Measurements from ENCODE around the gene GJC3.
"Not testable (repeated sequence)": the region's sequence is repeated elsewhere in the genome, so short reads cannot be mapped to it uniquely, and the experiment has no call there.

GJC3 gene, protein sequence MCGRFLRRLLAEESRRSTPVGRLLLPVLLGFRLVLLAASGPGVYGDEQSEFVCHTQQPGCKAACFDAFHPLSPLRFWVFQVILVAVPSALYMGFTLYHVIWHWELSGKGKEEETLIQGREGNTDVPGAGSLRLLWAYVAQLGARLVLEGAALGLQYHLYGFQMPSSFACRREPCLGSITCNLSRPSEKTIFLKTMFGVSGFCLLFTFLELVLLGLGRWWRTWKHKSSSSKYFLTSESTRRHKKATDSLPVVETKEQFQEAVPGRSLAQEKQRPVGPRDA

DNA sequence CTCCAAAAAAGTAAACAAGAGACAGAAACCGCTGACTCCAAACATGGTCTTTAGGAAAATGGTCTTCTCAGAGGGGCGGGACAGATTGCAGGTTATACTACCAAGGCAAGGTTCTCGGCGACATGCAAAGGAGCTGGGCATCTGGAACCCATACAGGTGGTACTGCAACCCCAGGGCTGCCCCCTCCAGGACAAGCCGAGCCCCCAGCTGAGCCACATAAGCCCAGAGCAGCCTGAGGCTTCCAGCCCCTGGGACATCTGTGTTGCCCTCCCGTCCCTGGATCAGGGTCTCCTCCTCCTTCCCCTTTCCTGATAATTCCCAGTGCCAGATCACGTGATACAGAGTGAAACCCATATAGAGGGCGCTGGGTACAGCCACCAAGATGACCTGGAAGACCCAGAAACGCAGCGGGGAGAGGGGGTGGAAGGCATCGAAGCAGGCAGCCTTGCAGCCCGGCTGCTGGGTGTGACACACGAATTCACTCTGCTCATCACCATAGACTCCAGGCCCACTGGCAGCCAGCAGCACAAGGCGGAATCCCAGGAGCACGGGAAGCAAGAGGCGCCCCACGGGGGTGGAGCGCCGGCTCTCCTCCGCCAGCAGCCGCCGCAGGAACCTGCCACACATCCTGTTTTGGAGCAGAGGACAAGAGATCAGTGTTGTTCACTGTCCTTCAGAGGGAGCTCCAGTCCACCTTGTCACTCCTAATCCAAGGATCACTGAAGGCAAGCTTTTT, at the start of gene GJC3:
TSS of gene GJC3 (minus strand) at position 627 of the 736 bp plus-strand sequence. CDS start at position 627, 0 bp downstream.
- DNase-seq (ENCODE audit: low spot score), result peak; percentile 77

DNA sequence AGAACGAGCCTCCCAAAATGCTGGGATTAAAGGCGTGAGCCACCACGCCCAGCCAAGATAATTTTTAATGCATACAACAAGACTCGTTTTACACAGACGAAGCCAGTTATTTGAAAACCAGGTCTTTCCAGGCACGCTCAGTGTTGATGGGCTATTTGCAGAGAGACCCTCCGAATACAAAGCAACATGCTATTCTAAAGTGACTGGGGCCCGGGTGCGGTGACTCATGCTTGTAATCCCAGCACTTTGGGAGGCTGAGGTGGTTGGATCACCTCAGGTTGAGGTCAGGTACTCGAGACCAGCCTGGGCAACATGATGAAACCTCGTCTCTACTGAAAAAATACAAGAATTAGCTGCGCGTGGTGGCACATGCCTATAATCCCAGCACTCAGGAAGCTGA, 47.2 kb upstream of the GJC3 start:
- DNase-seq (ENCODE audit: low spot score), result no peak

DNA sequence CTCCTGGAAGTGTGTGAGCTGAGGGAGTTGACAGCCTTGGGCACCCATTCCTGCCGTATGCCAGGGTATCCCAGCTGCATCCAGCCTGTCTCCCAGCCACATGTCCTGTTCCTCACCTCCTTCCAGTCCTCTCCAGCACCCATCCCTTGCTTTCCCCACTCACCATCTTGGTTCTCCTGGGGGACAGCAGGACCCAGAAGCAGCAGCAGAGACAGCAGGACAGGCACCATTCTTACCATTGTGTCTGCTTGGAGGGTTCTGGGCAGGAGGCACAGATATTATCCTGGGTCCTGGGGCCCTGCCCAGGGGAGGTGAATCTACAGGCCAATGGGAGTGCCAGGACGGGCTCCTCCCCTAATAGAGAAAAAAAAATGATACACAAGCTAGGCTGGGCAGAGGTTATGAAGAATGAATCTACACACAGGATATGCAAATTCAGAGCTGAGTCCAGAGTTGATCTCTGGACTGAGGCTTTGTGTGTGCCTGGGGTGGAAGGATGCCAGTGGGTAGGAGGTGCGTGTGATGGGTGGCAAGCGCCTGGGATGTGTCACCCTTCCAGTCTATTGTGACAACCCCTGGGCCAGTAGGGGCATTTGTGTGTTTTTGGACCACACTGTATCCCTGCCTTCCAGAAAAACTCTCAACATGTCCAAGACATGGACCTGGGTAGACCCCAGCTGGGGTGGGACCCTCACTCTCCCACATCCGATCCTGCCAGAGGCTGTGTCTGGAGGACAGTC, 46.5 kb upstream of the GJC3 start, which contains the start of gene AZGP1:
TSS of gene AZGP1 (minus strand) at position 250 of the 740 bp plus-strand sequence. CDS start at position 239, 11 bp downstream.
- no peak for DNase-seq (ENCODE audit: low spot score)

DNA sequence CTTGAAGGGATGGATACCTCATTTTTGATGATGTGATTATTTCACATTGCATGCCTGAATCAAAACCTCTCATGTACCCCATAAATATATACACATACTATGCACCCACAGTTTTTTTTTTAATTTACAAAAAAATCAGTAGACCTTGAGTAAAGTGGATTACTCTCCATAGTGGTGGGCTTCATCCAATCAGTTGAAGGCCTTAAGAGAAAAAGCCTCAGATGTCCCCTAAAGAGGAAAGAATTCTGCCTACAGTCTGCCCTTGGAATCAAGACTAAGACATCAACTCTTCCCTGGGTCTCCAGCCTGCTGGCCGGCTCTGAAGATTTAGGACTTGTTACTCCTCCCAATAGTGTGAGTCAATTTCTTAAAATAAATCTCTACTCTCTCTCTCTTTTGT, 45.3 kb upstream of the GJC3 start:
- no peak for DNase-seq (ENCODE audit: low spot score)

DNA sequence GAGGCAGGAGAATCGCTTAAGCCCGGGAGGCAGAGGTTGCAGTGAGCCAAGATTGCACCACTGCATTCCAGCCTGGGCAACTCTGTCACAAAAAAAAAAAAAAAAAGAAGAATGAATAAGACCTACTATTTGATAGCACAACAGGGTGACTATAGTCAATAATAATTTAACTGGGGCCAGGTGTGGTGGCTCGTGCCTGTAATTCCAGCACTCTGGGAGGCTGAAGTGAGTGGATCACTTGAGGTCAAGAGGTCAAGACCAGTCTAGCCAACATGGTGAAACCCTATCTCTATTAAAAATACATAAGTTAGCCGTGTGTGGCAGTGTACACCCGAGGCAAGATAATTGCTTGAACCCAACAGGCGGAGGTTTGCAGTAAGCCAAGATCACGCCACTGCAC, 44.4 kb upstream of the GJC3 start:
- not testable (repeated sequence) for DNase-seq (ENCODE audit: low spot score)

DNA sequence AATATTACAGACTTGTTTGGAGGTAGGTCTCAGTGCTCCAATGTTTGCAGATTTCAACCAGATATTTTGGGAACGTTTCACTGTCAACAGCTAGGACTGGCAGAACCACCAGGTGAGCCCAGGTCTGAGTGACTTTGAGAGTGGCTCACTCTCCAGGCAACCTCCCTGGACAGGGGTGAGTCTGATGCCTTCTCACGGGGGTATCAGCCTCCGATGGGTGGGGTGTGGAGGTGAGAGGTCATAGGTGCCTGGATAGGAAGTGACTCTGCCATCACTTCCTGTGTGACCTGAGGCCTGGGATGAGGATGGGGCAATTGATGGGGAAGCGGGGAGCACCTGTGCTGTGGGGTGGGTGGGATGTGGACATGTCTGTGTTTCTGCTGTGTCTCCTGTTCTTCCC, 41.8 kb upstream of the GJC3 start:
- DNase-seq (ENCODE audit: low spot score), result no peak

DNA sequence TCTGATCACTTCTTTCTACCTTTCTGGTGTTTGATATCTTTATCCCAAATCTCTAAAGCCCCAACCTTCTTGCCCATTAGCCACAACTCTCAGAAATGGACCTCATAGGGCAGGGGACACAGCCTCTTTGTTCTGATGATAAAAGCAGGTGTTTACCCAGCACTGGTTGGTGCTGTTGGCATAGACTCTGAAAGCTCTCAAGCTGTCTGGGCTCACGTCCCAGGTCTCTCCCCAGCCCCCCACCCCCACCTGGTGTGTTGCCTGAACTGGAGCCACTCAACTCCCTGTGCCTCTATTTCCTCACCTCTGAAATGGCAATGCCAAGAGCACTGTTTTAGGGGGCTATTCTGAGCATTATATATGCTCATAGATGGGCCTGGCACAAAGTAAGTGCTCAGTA, 40.4 kb upstream of the GJC3 start:
- DNase-seq (ENCODE audit: low spot score), result not testable (repeated sequence)

DNA sequence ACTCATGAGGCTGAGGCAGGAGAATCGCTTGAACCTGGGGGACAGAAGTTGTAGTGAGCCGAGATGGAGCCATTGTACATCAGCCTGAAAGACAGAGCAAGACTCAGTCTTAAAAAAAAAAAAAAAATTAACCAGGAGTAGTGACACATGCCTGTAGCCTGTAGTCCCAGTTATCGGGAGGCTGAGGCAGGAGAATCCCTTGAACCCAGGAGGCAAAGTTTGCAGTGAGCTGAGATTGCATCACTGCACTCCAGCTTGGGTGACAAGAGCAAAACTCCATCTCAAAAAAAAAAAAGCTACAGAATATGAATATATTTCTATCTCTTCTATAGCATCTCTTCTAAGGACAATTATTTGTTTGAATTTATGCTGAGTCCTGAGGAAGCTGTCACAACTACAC, 39.9 kb upstream of the GJC3 start:
- no peak for DNase-seq (ENCODE audit: low spot score)

DNA sequence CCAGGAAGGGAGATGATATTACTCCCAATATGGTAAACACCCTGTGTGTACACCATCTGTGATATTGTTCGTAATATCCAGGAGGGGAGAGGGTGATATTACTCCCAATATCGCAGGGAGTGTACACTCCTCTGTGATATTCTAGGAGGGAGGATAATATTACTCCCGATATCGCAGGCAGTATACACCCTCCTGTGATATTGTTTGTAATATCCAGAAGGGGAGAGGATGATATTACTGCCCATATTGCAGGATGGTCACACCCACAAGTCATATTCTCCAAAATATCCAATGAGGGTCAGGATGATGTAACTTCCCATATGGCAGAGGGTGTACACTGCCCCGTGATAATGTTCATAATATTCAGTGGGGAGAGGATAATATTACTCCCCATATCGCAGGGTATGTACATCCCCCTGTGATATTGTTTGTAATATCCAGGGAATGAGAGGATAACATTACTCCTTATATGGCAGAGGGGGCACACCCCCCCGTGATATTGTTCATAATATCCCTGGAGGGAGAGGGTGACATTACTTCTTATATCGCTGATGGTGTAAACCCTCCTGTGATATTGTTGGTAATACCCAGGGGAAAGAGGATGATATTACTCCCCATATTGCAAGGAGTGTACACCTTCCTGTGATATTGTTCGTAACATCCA, 29.3 kb upstream of the GJC3 start:
- no peak for DNase-seq (ENCODE audit: low spot score)

DNA sequence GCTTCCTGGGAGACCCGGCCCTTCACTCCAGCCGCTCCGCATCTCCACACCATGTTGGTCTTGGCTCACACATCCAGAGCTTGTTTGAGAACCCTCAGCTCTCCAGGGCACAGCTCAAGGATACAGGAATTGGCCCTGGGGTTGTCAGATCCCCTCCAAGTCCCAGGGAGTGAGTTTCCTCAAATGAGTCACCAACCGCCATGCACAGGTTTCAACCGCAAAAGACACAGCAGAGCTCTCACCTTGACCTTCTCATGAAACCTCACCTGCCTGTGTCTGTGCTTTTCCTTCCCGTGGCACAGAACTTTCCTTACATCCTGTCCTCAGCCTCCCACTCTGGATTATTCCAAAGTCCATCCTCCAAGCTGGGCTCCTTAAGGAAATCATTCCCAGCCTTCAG, 25.8 kb upstream of the GJC3 start:
- DNase-seq (ENCODE audit: low spot score), result no peak

DNA sequence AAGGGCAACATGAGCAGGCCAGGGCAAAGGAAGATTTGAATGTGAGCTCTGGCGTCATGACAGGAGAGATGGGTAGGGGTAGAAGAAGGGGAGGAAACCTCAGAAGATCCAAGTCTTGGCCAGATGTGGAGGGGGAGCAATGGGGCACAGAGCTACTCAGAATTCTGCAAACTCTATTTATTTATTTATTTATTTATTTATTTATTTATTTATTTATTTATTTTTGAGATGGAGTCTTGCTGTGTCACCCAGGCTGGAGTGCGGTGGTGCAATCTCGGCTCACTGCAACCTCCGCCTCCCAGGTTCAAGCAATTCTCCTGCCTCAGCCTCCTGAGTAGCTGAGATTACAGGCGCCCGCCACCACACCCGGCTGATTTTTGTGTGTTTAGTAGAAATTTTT, 25.2 kb upstream of the GJC3 start:
- not testable (repeated sequence) for DNase-seq (ENCODE audit: low spot score)

DNA sequence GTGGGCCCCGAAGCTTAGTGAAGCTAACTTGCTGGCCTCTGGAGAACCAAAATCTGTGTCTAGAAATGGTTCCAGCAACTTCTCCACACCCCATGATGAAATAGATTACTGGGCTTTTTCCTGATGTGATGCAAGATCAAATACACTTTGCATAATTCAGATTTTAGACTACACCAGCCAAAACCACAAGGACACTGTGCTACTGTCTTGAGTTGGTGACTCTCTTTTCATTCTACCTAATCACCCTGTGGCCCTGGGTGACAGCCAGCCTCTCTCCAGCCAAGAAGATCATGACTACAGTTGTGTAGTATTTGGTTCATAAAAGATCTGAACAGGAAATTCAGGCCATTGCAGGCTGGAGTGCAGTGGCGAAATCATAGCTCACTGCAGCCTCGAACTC, 24.2 kb upstream of the GJC3 start:
- DNase-seq (ENCODE audit: low spot score), result peak; percentile 63

DNA sequence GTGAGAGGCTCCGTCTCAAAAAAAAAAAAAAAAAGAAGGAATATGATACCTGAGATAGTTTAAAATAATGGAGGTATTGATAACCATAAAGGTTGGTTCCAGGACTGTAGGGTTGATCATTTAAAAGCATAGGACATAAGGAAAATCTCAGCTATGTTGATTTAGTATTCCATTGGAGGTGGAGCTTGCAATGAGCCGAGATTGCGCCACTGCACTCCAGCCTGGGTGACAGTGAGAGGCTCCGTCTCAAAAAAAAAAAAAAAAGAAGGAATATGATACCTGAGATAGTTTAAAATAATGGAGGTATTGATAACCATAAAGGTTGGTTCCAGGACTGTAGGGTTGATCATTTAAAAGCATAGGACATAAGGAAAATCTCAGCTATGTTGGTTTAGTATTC, 23.2 kb upstream of the GJC3 start:
- not testable (repeated sequence) for DNase-seq (ENCODE audit: low spot score)

DNA sequence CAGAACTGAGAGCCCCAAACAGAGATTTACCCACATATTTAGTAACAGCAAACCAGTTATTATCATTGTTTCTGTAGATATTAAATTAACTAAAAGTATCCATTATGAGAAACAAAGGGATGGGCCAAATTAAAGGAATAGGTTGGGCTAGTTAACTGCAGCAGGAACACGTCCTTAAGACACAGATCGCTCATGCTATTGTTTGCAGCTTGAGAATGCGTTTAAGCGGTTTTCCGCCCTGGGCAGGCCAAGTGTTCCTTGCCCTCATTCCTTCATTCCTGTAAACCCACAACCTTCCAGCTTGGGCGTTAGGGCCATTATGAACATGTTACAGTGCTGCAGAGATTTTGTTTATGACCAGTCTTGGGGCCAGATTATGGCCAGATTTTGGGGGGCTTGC, 21.4 kb upstream of the GJC3 start:
- DNase-seq (ENCODE audit: low spot score), result not testable (repeated sequence)

DNA sequence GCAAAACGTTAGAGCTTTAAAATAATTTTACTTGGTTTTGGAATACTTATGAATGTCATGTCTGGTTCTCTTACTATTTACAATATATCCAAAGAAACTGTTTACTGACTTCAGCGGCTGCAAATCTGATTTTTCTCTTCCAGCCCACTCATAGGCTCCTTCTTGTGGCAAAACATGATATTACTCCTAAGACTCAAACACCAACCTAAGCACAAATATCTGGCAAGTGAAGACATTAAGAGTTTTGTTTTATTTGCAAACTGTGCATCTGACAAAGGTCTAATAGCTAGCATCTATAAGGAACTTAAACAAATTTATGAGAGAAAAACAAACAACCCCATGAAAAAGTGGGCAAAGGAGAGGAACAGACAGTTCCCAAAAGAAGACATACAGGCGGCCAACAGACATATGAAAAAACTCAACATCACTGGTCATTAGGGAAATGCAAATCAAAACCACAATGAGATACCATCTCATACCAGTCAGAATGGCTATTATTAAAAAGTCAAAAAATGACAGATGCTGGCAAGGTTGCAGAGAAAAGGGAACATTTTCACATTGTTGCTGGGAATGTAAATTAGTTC, 20.3 kb upstream of the GJC3 start:
- no peak for DNase-seq (ENCODE audit: low spot score)

DNA sequence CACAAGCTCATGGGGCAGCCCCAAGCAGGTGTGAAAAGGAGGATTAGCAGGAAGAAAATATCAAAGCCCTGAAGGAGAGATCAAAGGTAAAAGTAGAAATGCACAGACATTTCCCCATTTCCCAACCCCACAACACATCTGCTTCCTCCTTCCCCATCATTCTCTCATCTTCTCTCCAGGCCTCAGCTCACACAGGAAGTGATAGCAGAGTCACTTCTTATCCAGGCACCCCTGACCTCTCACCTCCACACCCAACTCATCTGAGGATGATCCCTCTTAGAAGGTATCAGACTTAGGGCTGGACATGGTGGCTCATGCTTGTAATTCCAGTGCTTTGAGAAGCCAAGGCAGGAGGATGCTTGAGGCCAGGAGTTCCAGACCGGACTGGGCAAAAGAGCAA, 18.2 kb upstream of the GJC3 start:
- no peak for DNase-seq (ENCODE audit: low spot score)

DNA sequence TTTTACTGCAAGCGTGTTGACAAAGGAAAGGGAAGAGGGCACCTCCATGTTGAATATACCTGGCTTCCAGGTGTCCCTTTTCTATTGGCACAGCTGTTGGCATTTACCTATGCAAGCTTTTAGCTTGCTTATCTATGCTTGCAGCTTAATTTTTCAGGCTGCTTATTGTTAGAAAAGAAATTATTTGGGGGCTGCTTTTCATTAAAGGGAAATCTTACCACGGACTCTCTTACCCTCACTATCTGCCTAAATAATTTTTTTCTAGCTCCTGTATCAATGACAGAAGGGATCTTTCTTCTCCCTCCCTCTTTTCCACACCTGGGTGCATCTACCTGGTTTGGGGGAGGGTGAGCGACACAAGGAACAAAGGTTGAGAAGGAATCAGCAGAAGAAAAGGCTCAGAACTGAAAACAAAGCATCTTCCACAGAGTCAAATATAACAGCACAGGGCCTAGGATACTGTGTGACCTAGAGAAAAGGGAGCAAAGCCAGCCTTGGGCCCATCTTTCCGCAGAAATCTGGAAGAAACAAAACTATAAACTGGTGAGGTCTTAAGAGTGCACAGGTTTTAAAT, 15.2 kb upstream of the GJC3 start:
- no peak for DNase-seq (ENCODE audit: low spot score)

DNA sequence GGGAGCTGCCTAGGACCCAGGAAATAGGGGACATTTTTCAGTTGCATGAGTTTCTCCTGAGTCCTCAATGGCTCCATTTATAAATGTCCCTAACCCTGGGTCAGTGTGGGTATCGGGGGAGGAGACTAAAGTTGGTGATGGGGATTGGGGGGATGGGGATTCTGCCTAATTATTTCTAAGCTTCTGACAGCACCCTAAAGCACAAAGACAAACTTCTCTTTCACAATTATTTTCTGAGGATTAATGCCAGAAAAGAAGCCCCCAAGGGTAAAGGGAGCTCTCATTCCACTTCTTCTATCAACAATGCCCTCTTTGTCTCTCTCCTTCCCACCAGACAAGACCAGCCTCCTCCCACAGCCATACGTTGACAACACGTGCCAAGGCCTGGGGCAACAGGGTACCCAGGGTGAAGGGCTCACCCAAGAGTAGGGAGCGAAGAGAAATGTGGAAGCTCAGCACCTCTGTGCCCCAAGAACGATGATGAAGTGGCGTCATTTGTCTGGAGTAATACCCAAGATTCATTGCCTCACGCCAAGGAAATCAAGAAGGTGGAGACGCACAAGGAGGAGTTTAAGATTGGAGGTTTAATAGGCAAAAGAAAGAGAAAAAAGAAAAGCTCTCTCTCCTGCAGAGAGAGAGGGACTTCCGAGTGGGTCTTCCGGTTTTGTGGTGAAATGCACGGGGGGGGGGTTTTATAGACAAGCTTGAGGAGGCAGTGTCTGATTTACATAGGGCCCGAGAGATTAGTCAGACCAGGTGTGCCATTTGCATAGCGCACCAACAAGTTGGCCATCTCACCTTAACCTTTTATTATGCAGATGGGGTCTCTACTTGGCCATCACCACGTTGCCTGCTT, 14.4 kb upstream of the GJC3 start:
- DNase-seq (ENCODE audit: low spot score), result no peak

DNA sequence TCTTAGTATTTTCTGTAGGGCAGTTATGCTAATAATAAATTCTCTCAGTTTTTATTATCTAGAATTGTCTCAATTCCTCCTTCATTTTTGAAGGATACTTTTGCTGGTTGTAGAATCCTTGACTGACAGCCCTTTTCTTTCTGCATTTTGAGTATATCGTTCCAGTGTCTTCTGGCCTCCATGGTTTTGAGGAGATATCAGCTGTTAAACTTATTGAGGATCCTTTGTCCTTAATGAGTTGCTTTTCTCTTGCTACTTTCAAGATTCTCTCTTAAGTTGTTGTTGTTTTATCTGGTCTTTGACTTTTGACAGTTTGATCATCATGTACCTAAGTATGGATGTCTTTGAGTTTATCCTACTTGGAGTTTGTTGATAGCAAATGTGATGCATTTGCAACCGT, 8.9 kb upstream of the GJC3 start:
- DNase-seq (ENCODE audit: low spot score), result no peak

DNA sequence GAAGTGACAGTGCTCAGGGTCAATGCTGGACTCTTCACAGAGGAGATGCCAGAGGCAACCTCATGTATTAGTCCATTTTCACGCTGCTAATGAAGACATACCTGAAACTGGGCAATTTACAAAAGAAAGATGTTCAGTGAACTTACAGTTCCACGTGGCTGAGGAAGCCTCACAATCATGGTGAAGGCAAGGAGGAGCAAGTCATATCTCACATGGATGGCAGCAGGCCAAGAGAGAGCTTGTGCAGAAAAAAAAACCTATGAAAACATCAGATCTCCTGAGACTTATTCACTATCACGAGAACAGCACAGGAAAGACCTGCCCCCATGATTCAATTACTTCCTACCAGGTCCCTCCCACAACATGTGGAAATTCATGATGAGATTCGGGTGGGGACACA, 5.6 kb upstream of the GJC3 start:
- not testable (repeated sequence) for DNase-seq (ENCODE audit: low spot score)

DNA sequence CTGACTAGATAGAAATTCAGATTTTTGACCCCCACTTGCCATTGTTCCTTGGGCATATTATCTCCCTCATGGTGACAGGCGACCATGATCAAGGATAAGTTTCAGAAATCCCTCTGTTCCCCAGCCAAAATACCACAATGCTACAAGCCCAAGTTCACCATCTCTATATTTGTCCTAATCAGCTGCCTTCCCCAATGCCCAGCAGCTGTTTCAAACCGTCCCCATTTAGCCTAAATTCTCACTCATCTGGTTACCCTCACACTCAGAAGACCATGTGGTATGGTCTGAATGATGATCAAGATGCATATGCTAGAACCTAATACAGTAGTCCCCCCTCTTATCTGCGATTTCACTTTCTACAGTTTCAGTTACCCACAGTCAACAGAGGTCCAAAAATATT, 956 bp upstream of the GJC3 start:
- no peak for DNase-seq (ENCODE audit: low spot score)
